Measurements from ENCODE around the gene CHML. TPM values are rescaled to one million over a fixed set of nuclear protein-coding genes. Genes with fewer than 3 reads are reported as not detected.

The CHML gene
- total and polyA plus RNA-seq, 10 of the 15 experiments (the other 5 are each of a cell fraction or from before 2014, with no cell fraction given): 2.0 to 15.5 (median 6.0) TPM

- Histone ChIP-seq H3K4me1 (ENCODE audit: control insufficient read depth, insufficient read depth, low read length) (peaks cover 4% of the 10 kb centered on the region; the same call in 1 of the 2 replicates), H3K27ac (ENCODE audit: control insufficient read depth, insufficient read depth) (no peak overlapping the region), H2AFZ (ENCODE audit: control insufficient read depth, low read depth, low read length) (peak overlapping the region; percentile 73), H3K9ac (ENCODE audit: control insufficient read depth, insufficient read depth, low read length) (no peak overlapping the region; the same call in 1 of the 2 replicates), H3K9me3 (replicated peaks; ENCODE audit: control insufficient read depth, insufficient read depth, low read length) (no peaks in the 10 kb centered on the region), H4K20me1 (ENCODE audit: control insufficient read depth, insufficient read depth) (no peaks in the 10 kb centered on the region), H3K79me2 (ENCODE audit: control insufficient read depth, insufficient read depth, low read length) (no peaks in the 10 kb centered on the region), H3K27me3 (replicated peaks in 1 of 2; ENCODE audit: control insufficient read depth in 2 of 2, insufficient read depth in 2 of 2, low read length in 1 of 2) (no peaks in the 10 kb centered on the region), H3K4me2 (ENCODE audit: control insufficient read depth, insufficient read depth) (peak overlapping the region; percentile 75), H3K36me3 (ENCODE audit: control insufficient read depth in 2 of 2, insufficient read depth in 2 of 2, low read length in 1 of 2) (no peaks in the 10 kb centered on the region), H3K4me3 (peak overlapping the region; percentile 30; the same call in 1 of the 2 replicates)
- WGBS (ENCODE audit: insufficient coverage, insufficient replicate concordance, low lambda C conversion rate, missing lambda C conversion rate): 42% methylated on average over 5 of the region's 5 CpGs
- RAD21 ChIA-PET (ENCODE audit: unreplicated experiment): no interaction called here
- CTCF ChIA-PET: no interaction called here
- ATAC-seq: peak; percentile 78
- no TSS peak for BruUV-seq (replicated peaks)
- SMC1A ChIA-PET (ENCODE audit: uncharacterized antibody, unreplicated experiment): no interaction called here
- intact Hi-C loops (cut with micrococcal nuclease; ENCODE audit: unreplicated experiment) (no loop called here), in situ Hi-C loops (cut with MboI) (no loop called here)
- POLR2A ChIA-PET: no interaction called here
- peak; percentile 16 for DNase-seq (ENCODE audit: low read depth, low spot score)
- peak; percentile 80 for FAIRE-seq
- TF ChIP-seq IKZF2 (IDR thresholded peaks at IDR 0.05) (0 out of 4 replicates have a peak, but pooled peaks of 1 of the 2 experiments have one; percentile 15), RUNX3 (IDR thresholded peaks at IDR 0.05; ENCODE audit: low read length) (peak; percentile 69), BMI1 (IDR thresholded peaks at IDR 0.05; ENCODE audit: borderline replicate concordance) (no peak), RAD21 (IDR thresholded peaks at IDR 0.05; ENCODE audit: insufficient read depth, low read depth, low read length) (no peak), ZZZ3 (IDR thresholded peaks at IDR 0.05; ENCODE audit: control insufficient read depth, insufficient read length, low read depth) (no peak), SRF (IDR thresholded peaks at IDR 0.05; ENCODE audit: low read depth in 2 of 2, low read length in 2 of 2) (no peak), ATF2 (IDR thresholded peaks at IDR 0.05; ENCODE audit: low read length) (0 out of 2 replicates have a peak, but pooled peaks have one; percentile 22), PAX8 (IDR thresholded peaks at IDR 0.05) (no peak), ZNF207 (IDR thresholded peaks at IDR 0.05; ENCODE audit: borderline replicate concordance) (no peak), NFYA (IDR thresholded peaks at IDR 0.05; ENCODE audit: borderline replicate concordance, low read depth, low read length) (no peak), TCF7 (IDR thresholded peaks at IDR 0.05; ENCODE audit: borderline replicate concordance) (peak; percentile 84; the same call in 1 of the 2 replicates)
- TF ChIP-seq, protein P1, sequence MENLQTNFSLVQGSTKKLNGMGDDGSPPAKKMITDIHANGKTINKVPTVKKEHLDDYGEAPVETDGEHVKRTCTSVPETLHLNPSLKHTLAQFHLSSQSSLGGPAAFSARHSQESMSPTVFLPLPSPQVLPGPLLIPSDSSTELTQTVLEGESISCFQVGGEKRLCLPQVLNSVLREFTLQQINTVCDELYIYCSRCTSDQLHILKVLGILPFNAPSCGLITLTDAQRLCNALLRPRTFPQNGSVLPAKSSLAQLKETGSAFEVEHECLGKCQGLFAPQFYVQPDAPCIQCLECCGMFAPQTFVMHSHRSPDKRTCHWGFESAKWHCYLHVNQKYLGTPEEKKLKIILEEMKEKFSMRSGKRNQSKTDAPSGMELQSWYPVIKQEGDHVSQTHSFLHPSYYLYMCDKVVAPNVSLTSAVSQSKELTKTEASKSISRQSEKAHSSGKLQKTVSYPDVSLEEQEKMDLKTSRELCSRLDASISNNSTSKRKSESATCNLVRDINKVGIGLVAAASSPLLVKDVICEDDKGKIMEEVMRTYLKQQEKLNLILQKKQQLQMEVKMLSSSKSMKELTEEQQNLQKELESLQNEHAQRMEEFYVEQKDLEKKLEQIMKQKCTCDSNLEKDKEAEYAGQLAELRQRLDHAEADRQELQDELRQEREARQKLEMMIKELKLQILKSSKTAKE (IDR thresholded peaks at IDR 0.05; ENCODE audit: low read depth, poor library complexity, severe bottlenecking): peak; percentile 29
- TF ChIP-seq, protein P2, sequence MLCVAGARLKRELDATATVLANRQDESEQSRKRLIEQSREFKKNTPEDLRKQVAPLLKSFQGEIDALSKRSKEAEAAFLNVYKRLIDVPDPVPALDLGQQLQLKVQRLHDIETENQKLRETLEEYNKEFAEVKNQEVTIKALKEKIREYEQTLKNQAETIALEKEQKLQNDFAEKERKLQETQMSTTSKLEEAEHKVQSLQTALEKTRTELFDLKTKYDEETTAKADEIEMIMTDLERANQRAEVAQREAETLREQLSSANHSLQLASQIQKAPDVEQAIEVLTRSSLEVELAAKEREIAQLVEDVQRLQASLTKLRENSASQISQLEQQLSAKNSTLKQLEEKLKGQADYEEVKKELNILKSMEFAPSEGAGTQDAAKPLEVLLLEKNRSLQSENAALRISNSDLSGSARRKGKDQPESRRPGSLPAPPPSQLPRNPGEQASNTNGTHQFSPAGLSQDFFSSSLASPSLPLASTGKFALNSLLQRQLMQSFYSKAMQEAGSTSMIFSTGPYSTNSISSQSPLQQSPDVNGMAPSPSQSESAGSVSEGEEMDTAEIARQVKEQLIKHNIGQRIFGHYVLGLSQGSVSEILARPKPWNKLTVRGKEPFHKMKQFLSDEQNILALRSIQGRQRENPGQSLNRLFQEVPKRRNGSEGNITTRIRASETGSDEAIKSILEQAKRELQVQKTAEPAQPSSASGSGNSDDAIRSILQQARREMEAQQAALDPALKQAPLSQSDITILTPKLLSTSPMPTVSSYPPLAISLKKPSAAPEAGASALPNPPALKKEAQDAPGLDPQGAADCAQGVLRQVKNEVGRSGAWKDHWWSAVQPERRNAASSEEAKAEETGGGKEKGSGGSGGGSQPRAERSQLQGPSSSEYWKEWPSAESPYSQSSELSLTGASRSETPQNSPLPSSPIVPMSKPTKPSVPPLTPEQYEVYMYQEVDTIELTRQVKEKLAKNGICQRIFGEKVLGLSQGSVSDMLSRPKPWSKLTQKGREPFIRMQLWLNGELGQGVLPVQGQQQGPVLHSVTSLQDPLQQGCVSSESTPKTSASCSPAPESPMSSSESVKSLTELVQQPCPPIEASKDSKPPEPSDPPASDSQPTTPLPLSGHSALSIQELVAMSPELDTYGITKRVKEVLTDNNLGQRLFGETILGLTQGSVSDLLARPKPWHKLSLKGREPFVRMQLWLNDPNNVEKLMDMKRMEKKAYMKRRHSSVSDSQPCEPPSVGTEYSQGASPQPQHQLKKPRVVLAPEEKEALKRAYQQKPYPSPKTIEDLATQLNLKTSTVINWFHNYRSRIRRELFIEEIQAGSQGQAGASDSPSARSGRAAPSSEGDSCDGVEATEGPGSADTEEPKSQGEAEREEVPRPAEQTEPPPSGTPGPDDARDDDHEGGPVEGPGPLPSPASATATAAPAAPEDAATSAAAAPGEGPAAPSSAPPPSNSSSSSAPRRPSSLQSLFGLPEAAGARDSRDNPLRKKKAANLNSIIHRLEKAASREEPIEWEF (IDR thresholded peaks at IDR 0.05; ENCODE audit: insufficient replicate concordance, low read depth, low read length): no peak
- TF ChIP-seq, protein P3, sequence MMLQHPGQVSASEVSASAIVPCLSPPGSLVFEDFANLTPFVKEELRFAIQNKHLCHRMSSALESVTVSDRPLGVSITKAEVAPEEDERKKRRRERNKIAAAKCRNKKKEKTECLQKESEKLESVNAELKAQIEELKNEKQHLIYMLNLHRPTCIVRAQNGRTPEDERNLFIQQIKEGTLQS (IDR thresholded peaks at IDR 0.05; ENCODE audit: borderline replicate concordance, extremely low read depth, low read depth, low read length): no peak
Measured at GRCh38 chr1:241677201-241677600, 37.0 kb upstream of the CHML start.

Data from GM12878 (cell line).